Gastrocnemius medialis (tissue), 4 donors: ENCODE measurements around the gene ITGA11. TPM values are rescaled to one million over a fixed set of nuclear protein-coding genes. Genes with fewer than 3 reads are reported as not detected.

Experiments
- ATAC-seq, 2 donors: fragments of 150-250 bp; one replicate each; pipeline ENCODE4 v1.9.1; 2016
- DNase-seq, 2 donors: peaks; one replicate each; pipeline ENCODE4 v3.0.0-alpha.2; 2019
- H3K27ac ChIP-seq, 4 donors: fragments of 200-600 bp; sonication (generic); 1 replicate in 1 of 4; 2 replicates in 3 of 4; pipeline ENCODE4 v1.5.1; 2016 to 2018; ENCODE audit warnings: mild to moderate bottlenecking in 2 of 4, moderate library complexity in 1 of 4
- H3K27me3 ChIP-seq, 3 donors: fragments of 200-600 bp; sonication (generic) in 2 of 3; 1 replicate in 1 of 3; 2 replicates in 2 of 3; pipeline versions ENCODE4 v1.5.1 to v1.6.0; 2016 to 2019; ENCODE audit warnings: mild to moderate bottlenecking in 1 of 3, moderate library complexity in 1 of 3
- H3K36me3 ChIP-seq, 2 donors: fragments of 200-600 bp; sonication (generic) in 1 of 2; one replicate each; pipeline ENCODE4 v1.5.1; 2017 to 2018
- H3K4me1 ChIP-seq, 2 donors: fragments of 200-600 bp; sonication (generic) in 1 of 2; one replicate each; pipeline ENCODE4 v1.5.1; 2016 to 2017; ENCODE audit warnings: mild to moderate bottlenecking in 2 of 2
- H3K4me3 ChIP-seq, 4 donors: fragments of 200-600 bp; sonication (generic) in 3 of 4; 1 replicate in 1 of 4; 2 replicates in 3 of 4; pipeline ENCODE4 v1.5.1; 2016 to 2019; ENCODE audit warnings: mild to moderate bottlenecking in 2 of 4
- H3K9me3 ChIP-seq, 3 donors: fragments of 200-600 bp; sonication (generic) in 2 of 3; 1 replicate in 1 of 3; 2 replicates in 2 of 3; pipeline ENCODE4 v1.5.1; 2016 to 2019
- CTCF ChIP-seq, 5 experiments: fragments of 450-650 bp in 3 of 5; fragments of 200-600 bp in 2 of 5; sonication (generic) in 2 of 5; IDR thresholded peaks in 4 of 5; conservative IDR thresholded peaks in 1 of 5; 1 replicate in 4 of 5; 2 replicates in 1 of 5; pipeline ENCODE4 v1.5.1; 2016 to 2019; ENCODE audit warnings: antibody characterized with exemption in 5 of 5, mild to moderate bottlenecking in 3 of 5, moderate library complexity in 3 of 5
- POLR2A ChIP-seq, 2 donors: fragments of 450-650 bp; IDR thresholded peaks; one replicate each; pipeline ENCODE4 v1.6.1; 2017; ENCODE audit warnings: antibody characterized with exemption in 2 of 2, mild to moderate bottlenecking in 2 of 2, moderate library complexity in 2 of 2
- in situ Hi-C, 4 donors: fragments of 200-750 bp; cut with MboI; loops; one replicate each; pipeline versions ENCODE4 v1.15.0 to v1.8.0; 2017; ENCODE audit warnings: low sequenced_read_pairs in 4 of 4
- intact Hi-C: fragments of 100-400 bp; cut with DNase I; formaldehyde crosslinking; loops from one replicate; pipeline ENCODE4 v1.15.1; 2023; ENCODE audit warnings: low total_unique reads
- total RNA-seq, 4 donors: library from RNA; depleted of rRNA; stranded (reverse); fragments of >200 nt; gene quantifications; one replicate each; pipeline versions ENCODE4 v1.1.0 to v1.2.3, GENCODE V29; 2016

ITGA11 gene
- total RNA-seq, 4 donors from 2014 or later: 1.5 to 12.0 (median 2.5) TPM

GRCh38 chr15:68315035-68315434, 116.9 kb downstream of the ITGA11 start:
- Histone ChIP-seq H3K27me3 (no peaks in the 10 kb centered on the region), H3K27ac (no peak overlapping the region), H3K9me3 (no peaks in the 10 kb centered on the region), H3K4me1 (peaks cover 4 to 8% of the 10 kb centered on the region in 2 donors), H3K36me3 (no peaks in the 10 kb centered on the region), H3K4me3 (no peak overlapping the region)
- TF ChIP-seq CTCF (IDR thresholded peaks at IDR 0.05 in 4 of 5, conservative IDR thresholded peaks at IDR 0.05 in 1 of 5) (no peak), POLR2A (IDR thresholded peaks at IDR 0.05) (no peak)
- in situ Hi-C loops (loop anchor here in 2 of 4 donors (25.0 kb wide), 2 partner anchors 222 to 347 kb away; no protein-coding TSS in a partner anchor), intact Hi-C loops (no loop called here)
- no peak for ATAC-seq
- DNase-seq: no peak

- DNase-seq: no peak
- Histone ChIP-seq H3K27me3 (no peaks in the 10 kb centered on the region), H3K4me3 (no peak overlapping the region), H3K4me1 (peaks cover 5 to 10% of the 10 kb centered on the region in 2 donors), H3K27ac (no peak overlapping the region), H3K36me3 (no peaks in the 10 kb centered on the region), H3K9me3 (no peaks in the 10 kb centered on the region)
- in situ Hi-C loops (loop anchor here in 2 of 4 donors (25.0 kb wide), 2 partner anchors 223 to 348 kb away; no protein-coding TSS in a partner anchor), intact Hi-C loops (no loop called here)
- TF ChIP-seq POLR2A (IDR thresholded peaks at IDR 0.05) (no peak), CTCF (IDR thresholded peaks at IDR 0.05 in 4 of 5, conservative IDR thresholded peaks at IDR 0.05 in 1 of 5) (no peak)
- ATAC-seq: no peak
Observed at GRCh38 chr15:68314563-68314962, 117.4 kb downstream of the ITGA11 start.

GRCh38 chr15:68313501-68314410, 118.2 kb downstream of the ITGA11 start:
- ATAC-seq (no peak), DNase-seq (no peak)
- in situ Hi-C loops: loop anchor here in 2 of 4 donors (25.0 kb wide), 2 partner anchors 224 to 349 kb away; no protein-coding TSS in a partner anchor
- H3K27me3 ChIP-seq: no peaks in the 10 kb centered on the region
- H3K4me3 ChIP-seq: no peak overlapping the region
- TF ChIP-seq POLR2A (IDR thresholded peaks at IDR 0.05) (no peak), CTCF (IDR thresholded peaks at IDR 0.05 in 4 of 5, conservative IDR thresholded peaks at IDR 0.05 in 1 of 5) (no peak)
- intact Hi-C loops: no loop called here
- peaks cover 5 to 10% of the 10 kb centered on the region in 2 donors for H3K4me1 ChIP-seq
- H3K36me3 ChIP-seq: no peaks in the 10 kb centered on the region
- no peaks in the 10 kb centered on the region for H3K9me3 ChIP-seq
- no peak overlapping the region for H3K27ac ChIP-seq

GRCh38 chr15:68312701-68313204, 119.2 kb downstream of the ITGA11 start:
- in situ Hi-C loops: loop anchor here in 2 of 4 donors (25.0 kb wide), 2 partner anchors 225 to 350 kb away; no protein-coding TSS in a partner anchor
- Histone ChIP-seq H3K27ac (no peak overlapping the region), H3K36me3 (no peaks in the 10 kb centered on the region), H3K27me3 (no peaks in the 10 kb centered on the region), H3K4me3 (no peak overlapping the region), H3K9me3 (no peaks in the 10 kb centered on the region), H3K4me1 (peaks cover 5 to 10% of the 10 kb centered on the region in 2 donors)
- TF ChIP-seq POLR2A (IDR thresholded peaks at IDR 0.05) (no peak), CTCF (IDR thresholded peaks at IDR 0.05 in 4 of 5, conservative IDR thresholded peaks at IDR 0.05 in 1 of 5) (no peak)
- intact Hi-C loops: no loop called here
- no peak for ATAC-seq
- no peak for DNase-seq
